Left forelimb (tissue), 1 donor: ENCODE data around the gene EVX2.

Experiments used
- DNase-seq: peaks from one replicate; pipeline ENCODE4 v3.0.0-alpha.2; 2018; ENCODE audit warnings: low spot score

EVX2 gene

GRCh38 chr2:176066645-176067588 lies 16.8 kb downstream of the EVX2 start:
- DNase-seq = peak; percentile 62

GRCh38 chr2:176063958-176064357 lies 19.8 kb downstream of the EVX2 start:
- no peak for DNase-seq

GRCh38 chr2:176056406-176056805 lies 27.4 kb downstream of the EVX2 start:
- DNase-seq = no peak

DNA sequence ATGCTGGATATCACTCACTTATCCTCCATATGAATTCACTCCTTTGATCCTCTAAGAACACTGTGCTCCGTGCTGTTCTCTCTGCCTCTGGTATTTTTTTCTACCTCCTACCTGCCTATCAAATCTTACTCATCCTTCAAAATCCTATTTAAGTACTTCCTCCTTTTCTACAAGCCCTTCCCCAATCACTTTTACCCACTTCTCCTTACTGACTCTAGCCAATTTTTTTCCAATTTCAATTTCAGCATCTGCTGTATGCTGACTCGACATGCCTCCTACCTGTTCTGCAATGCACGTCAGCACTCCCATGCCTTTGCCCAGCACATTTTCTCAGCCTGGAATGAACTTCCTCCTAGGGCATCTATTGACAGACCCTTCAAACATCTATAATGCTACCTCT lies 44.4 kb downstream of the EVX2 start:
- DNase-seq = no peak

DNA sequence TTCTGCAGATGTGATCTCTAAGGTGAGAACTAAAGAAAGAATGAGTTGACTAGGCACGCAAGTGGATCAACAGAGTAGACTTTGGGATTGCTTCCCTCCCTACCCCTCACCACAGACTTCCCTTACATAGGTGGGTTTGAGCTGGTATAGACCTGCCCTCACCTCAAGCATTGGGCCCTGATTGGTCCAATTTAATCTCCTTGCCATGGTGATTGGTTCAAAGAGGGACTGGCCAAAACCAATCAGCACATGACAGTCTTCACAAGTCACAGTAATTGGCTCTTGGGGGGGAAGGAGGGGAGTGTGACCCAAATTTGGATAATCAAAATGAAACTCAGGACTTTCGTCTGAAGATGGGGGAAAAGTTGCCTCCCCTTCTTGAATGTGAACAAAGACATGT lies 45.1 kb downstream of the EVX2 start:
- DNase-seq = no peak

GRCh38 chr2:176035013-176035691 lies 48.6 kb downstream of the EVX2 start:
- DNase-seq = no peak

DNA sequence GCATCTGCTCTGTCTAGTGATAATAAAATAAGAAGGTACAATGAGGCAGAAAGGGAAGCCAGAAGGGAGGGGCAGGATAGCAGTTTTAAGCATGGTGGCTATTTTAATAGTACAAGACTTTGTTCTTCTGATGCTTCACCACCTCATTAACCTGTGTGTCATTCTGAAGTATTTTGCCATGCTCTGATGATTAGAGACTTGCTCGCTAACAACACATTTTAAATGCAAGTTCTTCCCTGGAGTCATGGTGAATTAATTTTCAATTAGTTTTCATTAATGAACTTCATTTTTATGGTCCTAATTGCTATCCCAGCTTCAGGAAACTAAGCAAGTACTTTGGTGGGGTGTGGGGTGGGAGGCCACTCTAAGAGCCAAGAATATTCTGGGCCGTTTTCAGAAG lies 56.0 kb downstream of the EVX2 start:
- DNase-seq = no peak
